Measurements from ENCODE around the gene PGF.

PGF gene

GRCh38 chr14:74981833-74982232 lies 26.4 kb upstream of the PGF start:
- no peak overlapping the region for H3K4me3 ChIP-seq (replicated peaks; ENCODE audit: low read depth, low read length)
- TF ChIP-seq CTCF (IDR thresholded peaks at IDR 0.05; ENCODE audit: low read depth, low read length, missing control alignments): no peak
- no peak for DNase-seq (ENCODE audit: extremely low read depth, low read depth)

GRCh38 chr14:74981462-74981782 lies 26.0 kb upstream of the PGF start:
- no peak for DNase-seq (ENCODE audit: extremely low read depth, low read depth)
- no peak overlapping the region for H3K4me3 ChIP-seq (replicated peaks; ENCODE audit: low read depth, low read length)

GRCh38 chr14:74980731-74981461 lies 25.5 kb upstream of the PGF start:
- no peak for TF ChIP-seq CTCF (IDR thresholded peaks at IDR 0.05; ENCODE audit: low read depth, low read length, missing control alignments)
- H3K4me3 ChIP-seq (replicated peaks; ENCODE audit: low read depth, low read length): no peak overlapping the region
- DNase-seq (ENCODE audit: extremely low read depth, low read depth): no peak

More at GRCh38 chr14:74981462-74981782, 26.0 kb upstream of the PGF start:
- no peak for TF ChIP-seq CTCF (IDR thresholded peaks at IDR 0.05; ENCODE audit: low read depth, low read length, missing control alignments)

GRCh38 chr14:74980398-74980730 lies 25.0 kb upstream of the PGF start:
- no peak for DNase-seq (ENCODE audit: extremely low read depth, low read depth)
- no peak overlapping the region for H3K4me3 ChIP-seq (replicated peaks; ENCODE audit: low read depth, low read length)

GRCh38 chr14:74979442-74980397 lies 24.3 kb upstream of the PGF start:
- TF ChIP-seq CTCF (IDR thresholded peaks at IDR 0.05; ENCODE audit: low read depth, low read length, missing control alignments): peak; percentile 38
- DNase-seq (ENCODE audit: extremely low read depth, low read depth): no peak
- H3K4me3 ChIP-seq (replicated peaks; ENCODE audit: low read depth, low read length): no peak overlapping the region

More at GRCh38 chr14:74980398-74980730, 25.0 kb upstream of the PGF start:
- no peak for TF ChIP-seq CTCF (IDR thresholded peaks at IDR 0.05; ENCODE audit: low read depth, low read length, missing control alignments)

- DNase-seq (ENCODE audit: extremely low read depth, low read depth): no peak
- H3K4me3 ChIP-seq (replicated peaks; ENCODE audit: low read depth, low read length): no peak overlapping the region
- no peak for TF ChIP-seq CTCF (IDR thresholded peaks at IDR 0.05; ENCODE audit: low read depth, low read length, missing control alignments)
Measured at GRCh38 chr14:74979029-74979428, 23.6 kb upstream of the PGF start.

All from HFF-Myc (cell line).